DOHH2 (cell line): ENCODE results near the gene GPR87.

Source experiments
- EZH2phosphoT487 ChIP-seq: fragments of 200-600 bp; sonication (generic); IDR thresholded peaks from 2 replicates; pipeline ENCODE4 v1.6.1; 2017; ENCODE audit warnings: borderline replicate concordance, mild to moderate bottlenecking, antibody characterized with exemption, low read length, moderate library complexity, mixed read lengths
- TF ChIP-seq, protein P1 (sequence below): fragments of 200-600 bp; sonication (generic); IDR thresholded peaks from one replicate; pipeline ENCODE4 v1.5.1; 2014; ENCODE audit warnings: antibody characterized with exemption, mild to moderate bottlenecking, low read depth, low read length; ENCODE audit not compliant: poor library complexity, severe bottlenecking

DNA sequence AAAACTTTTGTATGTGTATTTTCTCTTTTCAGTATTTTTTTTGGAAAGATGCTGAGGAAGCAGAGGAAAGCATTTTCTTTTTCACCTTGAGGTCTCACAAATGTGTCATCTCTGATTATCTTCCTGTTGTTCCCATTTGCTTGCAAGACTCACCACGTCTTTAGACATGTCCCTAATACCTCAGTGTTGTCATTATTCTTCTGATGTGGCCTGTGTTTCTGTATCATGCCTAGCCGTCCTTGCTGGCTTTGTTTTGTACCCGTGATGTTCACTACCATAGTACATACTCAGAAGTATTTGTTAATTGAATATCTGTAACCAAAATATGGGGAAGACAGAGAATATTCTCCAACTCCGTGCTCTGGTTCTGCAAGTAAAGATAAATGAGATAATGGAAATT is 33.2 kb downstream of the GPR87 start:
- TF ChIP-seq, protein P1, sequence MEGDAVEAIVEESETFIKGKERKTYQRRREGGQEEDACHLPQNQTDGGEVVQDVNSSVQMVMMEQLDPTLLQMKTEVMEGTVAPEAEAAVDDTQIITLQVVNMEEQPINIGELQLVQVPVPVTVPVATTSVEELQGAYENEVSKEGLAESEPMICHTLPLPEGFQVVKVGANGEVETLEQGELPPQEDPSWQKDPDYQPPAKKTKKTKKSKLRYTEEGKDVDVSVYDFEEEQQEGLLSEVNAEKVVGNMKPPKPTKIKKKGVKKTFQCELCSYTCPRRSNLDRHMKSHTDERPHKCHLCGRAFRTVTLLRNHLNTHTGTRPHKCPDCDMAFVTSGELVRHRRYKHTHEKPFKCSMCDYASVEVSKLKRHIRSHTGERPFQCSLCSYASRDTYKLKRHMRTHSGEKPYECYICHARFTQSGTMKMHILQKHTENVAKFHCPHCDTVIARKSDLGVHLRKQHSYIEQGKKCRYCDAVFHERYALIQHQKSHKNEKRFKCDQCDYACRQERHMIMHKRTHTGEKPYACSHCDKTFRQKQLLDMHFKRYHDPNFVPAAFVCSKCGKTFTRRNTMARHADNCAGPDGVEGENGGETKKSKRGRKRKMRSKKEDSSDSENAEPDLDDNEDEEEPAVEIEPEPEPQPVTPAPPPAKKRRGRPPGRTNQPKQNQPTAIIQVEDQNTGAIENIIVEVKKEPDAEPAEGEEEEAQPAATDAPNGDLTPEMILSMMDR, result no peak
- no peak for TF ChIP-seq EZH2phosphoT487
